Neural cell (in vitro differentiated cells): Measurements from ENCODE around the gene DZIP3. TPM values are rescaled to one million over a fixed set of nuclear protein-coding genes. Genes with fewer than 3 reads are reported as not detected.

Experiments used
- H2AFZ ChIP-seq: fragments of 200-600, 300-800 bp; sonication (generic), shearing (Covaris generic); 2 replicates; pipeline ENCODE4 v1.6.0; 2014; ENCODE audit warnings: low read depth, mild to moderate bottlenecking, antibody characterized with exemption, low read length, moderate library complexity
- H3F3A ChIP-seq: fragments of 200-600 bp; shearing (Covaris generic); 2 replicates; pipeline ENCODE4 v1.6.1; 2016; ENCODE audit warnings: mild to moderate bottlenecking, moderate library complexity, mixed read lengths, antibody characterized with exemption, low read length; ENCODE audit not compliant: insufficient read depth, poor library complexity, severe bottlenecking
- H3K27ac ChIP-seq: fragments of 200-600, 300-800 bp; sonication (generic), shearing (Covaris generic); 2 replicates; pipeline ENCODE4 v1.5.1; 2014; ENCODE audit warnings: mild to moderate bottlenecking, low read length, moderate library complexity
- H3K27me3 ChIP-seq: fragments of 300-800, 200-600 bp; sonication (generic), shearing (Covaris generic); 2 replicates; pipeline ENCODE4 v1.6.0; 2014; ENCODE audit warnings: mild to moderate bottlenecking, low read depth, low read length, moderate library complexity; ENCODE audit not compliant: insufficient read depth
- H3K36me3 ChIP-seq: fragments of 300-800, 200-600 bp; sonication (generic), shearing (Covaris generic); 2 replicates; pipeline ENCODE4 v1.5.1; 2014; ENCODE audit warnings: mild to moderate bottlenecking, antibody characterized with exemption, low read length, moderate library complexity; ENCODE audit not compliant: insufficient read depth
- H3K4me2 ChIP-seq: fragments of 300-800, 200-600 bp; sonication (generic), shearing (Covaris generic); 2 replicates; pipeline ENCODE4 v1.6.0; 2014; ENCODE audit warnings: mild to moderate bottlenecking, low read length
- H3K4me3 ChIP-seq: fragments of 300-800, 200-600 bp; sonication (generic), shearing (Covaris generic); 2 replicates; pipeline ENCODE4 v1.5.1; 2014; ENCODE audit warnings: mild to moderate bottlenecking, low read length, moderate library complexity
- H3K79me2 ChIP-seq: fragments of 200-600 bp; shearing (Covaris generic); replicated peaks from 2 replicates; pipeline ENCODE4 v1.6.0; 2014; ENCODE audit warnings: mild to moderate bottlenecking, low read length, moderate library complexity; ENCODE audit not compliant: insufficient read depth
- H3K9ac ChIP-seq: fragments of 300-800, 200-600 bp; sonication (generic), shearing (Covaris generic); 2 replicates; pipeline ENCODE4 v1.6.1; 2016; ENCODE audit warnings: mild to moderate bottlenecking, low read length, mixed read lengths
- H3K9me2 ChIP-seq: fragments of 200-600 bp; shearing (Covaris generic); 2 replicates; pipeline ENCODE4 v1.6.1; 2016; ENCODE audit warnings: mild to moderate bottlenecking, low read length, mixed read lengths; ENCODE audit not compliant: insufficient read depth
- H3K9me3 ChIP-seq: fragments of 200-600, 300-800 bp; sonication (generic), shearing (Covaris generic); 2 replicates; pipeline ENCODE4 v1.6.1; 2016; ENCODE audit warnings: mild to moderate bottlenecking, mixed run types, low read length, moderate library complexity, mixed read lengths
- H4K20me1 ChIP-seq: fragments of 200-600 bp; shearing (Covaris generic); 2 replicates; pipeline ENCODE4 v1.6.1; 2016; ENCODE audit warnings: mild to moderate bottlenecking, mixed run types; ENCODE audit not compliant: insufficient read depth
- CTCF ChIP-seq: fragments of 450-650 bp; IDR thresholded peaks from 2 replicates; pipeline ENCODE4 v1.5.1; 2014; ENCODE audit warnings: antibody characterized with exemption, mild to moderate bottlenecking, moderate library complexity; ENCODE audit not compliant: poor library complexity, severe bottlenecking
- EP300 ChIP-seq: fragments of 450-650 bp; conservative IDR thresholded peaks from 2 replicates; pipeline ENCODE4 v1.6.1; 2014; ENCODE audit warnings: antibody characterized with exemption, mild to moderate bottlenecking, moderate library complexity; ENCODE audit not compliant: poor library complexity, severe bottlenecking
- EZH2 ChIP-seq: fragments of 200-600, 300-800 bp; shearing (Covaris generic), sonication (generic); IDR thresholded peaks from 2 replicates; pipeline ENCODE4 v1.6.1; 2014; ENCODE audit warnings: antibody characterized with exemption, low read length, borderline replicate concordance, mild to moderate bottlenecking; ENCODE audit not compliant: insufficient read depth, poor library complexity, severe bottlenecking
- MXI1 ChIP-seq: fragments of 450-650 bp; conservative IDR thresholded peaks from 2 replicates; pipeline ENCODE4 v1.6.1; 2014; ENCODE audit warnings: antibody characterized with exemption, mild to moderate bottlenecking; ENCODE audit not compliant: poor library complexity, severe bottlenecking
- POLR2AphosphoS5 ChIP-seq: IDR thresholded peaks from 2 replicates; pipeline ENCODE4 v1.6.1; 2012
- RAD21 ChIP-seq: fragments of 450-650 bp; conservative IDR thresholded peaks from 2 replicates; pipeline ENCODE4 v1.6.1; 2014; ENCODE audit warnings: antibody characterized with exemption, mild to moderate bottlenecking, moderate library complexity
- REST ChIP-seq: IDR thresholded peaks from 2 replicates; pipeline ENCODE4 v1.6.1; 2012; ENCODE audit warnings: borderline replicate concordance
- SMC3 ChIP-seq: fragments of 450-650 bp; conservative IDR thresholded peaks from 2 replicates; pipeline ENCODE4 v1.6.1; 2014; ENCODE audit warnings: antibody characterized with exemption, mild to moderate bottlenecking, moderate library complexity; ENCODE audit not compliant: poor library complexity
- TAF1 ChIP-seq: IDR thresholded peaks from 2 replicates; pipeline ENCODE4 v1.6.1; 2012; ENCODE audit warnings: low read depth
- polyA plus RNA-seq: library from polyadenylated mRNA; depleted of rRNA; stranded (reverse); fragments of >200 nt; gene quantifications from 2 replicates; pipeline ENCODE4 v1.2.3, GENCODE V29; 2014

Gene DZIP3
- polyA plus RNA-seq, 1 donor from 2014 or later = 52.5 TPM

GRCh38 chr3:108546692-108547091 is 42.8 kb upstream of the DZIP3 start:
- H3K27me3 ChIP-seq = no peaks in the 10 kb centered on the region
- H3K4me2 ChIP-seq = no peak overlapping the region
- no peak overlapping the region for H3K27ac ChIP-seq
- H3K9me2 ChIP-seq = no peaks in the 10 kb centered on the region
- H3F3A ChIP-seq = no peaks in the 10 kb centered on the region
- TF ChIP-seq CTCF (no peak), EZH2 (no peak), SMC3 (no peak), REST (no peak), RAD21 (no peak), EP300 (no peak), TAF1 (no peak), POLR2AphosphoS5 (no peak), MXI1 (no peak)
- H3K36me3 ChIP-seq = no peaks in the 10 kb centered on the region
- no peak overlapping the region for H3K9ac ChIP-seq
- no peaks in the 10 kb centered on the region for H3K9me3 ChIP-seq
- H2AFZ ChIP-seq = no peak overlapping the region
- no peaks in the 10 kb centered on the region for H4K20me1 ChIP-seq
- H3K79me2 ChIP-seq = no peaks in the 10 kb centered on the region
- H3K4me3 ChIP-seq = no peak overlapping the region

GRCh38 chr3:108548304-108548703 is 41.2 kb upstream of the DZIP3 start:
- Histone ChIP-seq H3K36me3 (no peaks in the 10 kb centered on the region), H3F3A (no peaks in the 10 kb centered on the region), H3K79me2 (no peaks in the 10 kb centered on the region), H3K9ac (no peak overlapping the region), H4K20me1 (no peaks in the 10 kb centered on the region), H3K4me3 (no peak overlapping the region), H3K4me2 (no peak overlapping the region), H3K9me3 (no peaks in the 10 kb centered on the region), H3K27me3 (no peaks in the 10 kb centered on the region), H3K27ac (no peak overlapping the region), H2AFZ (no peak overlapping the region), H3K9me2 (no peaks in the 10 kb centered on the region)
- TF ChIP-seq CTCF (no peak), TAF1 (no peak)
